Vagina (tissue), 2 donors: ENCODE data around the gene ATG9B.

Source experiments
- POLR2A ChIP-seq, 2 donors: fragments of 450-650 bp; IDR thresholded peaks; one replicate each; pipeline ENCODE4 v1.6.1; 2017; ENCODE audit warnings: antibody characterized with exemption in 2 of 2, mild to moderate bottlenecking in 2 of 2, moderate library complexity in 2 of 2
- POLR2AphosphoS5 ChIP-seq, 2 donors: sonication (generic); formaldehyde crosslinking; IDR thresholded peaks; one replicate each; pipeline ENCODE4 v1.9.0; 2017; ENCODE audit warnings: antibody characterized with exemption in 2 of 2, mild to moderate bottlenecking in 2 of 2, low read depth in 1 of 2; ENCODE audit not compliant: insufficient read depth in 1 of 2
- TF ChIP-seq, protein P1 (sequence below), 3 experiments: fragments of 450-650 bp in 2 of 3; fragments of 200-600 bp in 1 of 3; sonication (generic) in 1 of 3; IDR thresholded peaks; one replicate each; pipeline ENCODE4 v1.5.1; 2017 to 2019; ENCODE audit warnings: antibody characterized with exemption in 3 of 3, mild to moderate bottlenecking in 2 of 3, moderate library complexity in 2 of 3

GRCh38 chr7:150994141-150994837 is 30.0 kb downstream of the ATG9B start:
- TF ChIP-seq, protein P1, sequence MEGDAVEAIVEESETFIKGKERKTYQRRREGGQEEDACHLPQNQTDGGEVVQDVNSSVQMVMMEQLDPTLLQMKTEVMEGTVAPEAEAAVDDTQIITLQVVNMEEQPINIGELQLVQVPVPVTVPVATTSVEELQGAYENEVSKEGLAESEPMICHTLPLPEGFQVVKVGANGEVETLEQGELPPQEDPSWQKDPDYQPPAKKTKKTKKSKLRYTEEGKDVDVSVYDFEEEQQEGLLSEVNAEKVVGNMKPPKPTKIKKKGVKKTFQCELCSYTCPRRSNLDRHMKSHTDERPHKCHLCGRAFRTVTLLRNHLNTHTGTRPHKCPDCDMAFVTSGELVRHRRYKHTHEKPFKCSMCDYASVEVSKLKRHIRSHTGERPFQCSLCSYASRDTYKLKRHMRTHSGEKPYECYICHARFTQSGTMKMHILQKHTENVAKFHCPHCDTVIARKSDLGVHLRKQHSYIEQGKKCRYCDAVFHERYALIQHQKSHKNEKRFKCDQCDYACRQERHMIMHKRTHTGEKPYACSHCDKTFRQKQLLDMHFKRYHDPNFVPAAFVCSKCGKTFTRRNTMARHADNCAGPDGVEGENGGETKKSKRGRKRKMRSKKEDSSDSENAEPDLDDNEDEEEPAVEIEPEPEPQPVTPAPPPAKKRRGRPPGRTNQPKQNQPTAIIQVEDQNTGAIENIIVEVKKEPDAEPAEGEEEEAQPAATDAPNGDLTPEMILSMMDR (IDR thresholded peaks at IDR 0.05) = no peak
- TF ChIP-seq POLR2A (IDR thresholded peaks at IDR 0.05) (no peak), POLR2AphosphoS5 (IDR thresholded peaks at IDR 0.05; ENCODE audit: insufficient read depth in 1 of 2, low read depth in 1 of 2) (no peak)
